T-helper 17 cell (primary cell): Measurements from ENCODE around the gene TMEM132D. TPM values are rescaled to one million over a fixed set of nuclear protein-coding genes. Genes with fewer than 3 reads are reported as not detected.

ENCODE experiments used
- ATAC-seq: fragments of 150-1000 bp; cut with Tn5 transposase; 2 replicates; pipeline ENCODE4 v1.10.0; 2021; ENCODE audit warnings: mild to moderate bottlenecking, moderate library complexity
- DNase-seq, 3 donors: peaks; one replicate each; pipeline versions ENCODE4 v3.0.0 to v3.0.0-alpha.2; 2020 to 2021
- H3K9me3 ChIP-seq: one replicate; pipeline ENCODE4 v1.7.0; 2013; ENCODE audit warnings: low read length, mild to moderate bottlenecking; ENCODE audit not compliant: control insufficient read depth, poor library complexity, severe bottlenecking
- H3K27ac Mint-ChIP-seq: one replicate; pipeline ENCODE4 v1.8.0; 2022; ENCODE audit warnings: mild to moderate bottlenecking, moderate library complexity, mixed read lengths
- H3K27me3 Mint-ChIP-seq: one replicate; pipeline ENCODE4 v1.8.0; 2022; ENCODE audit warnings: mixed read lengths
- H3K36me3 Mint-ChIP-seq: one replicate; pipeline ENCODE4 v1.8.0; 2022; ENCODE audit warnings: low read depth, mixed read lengths
- H3K4me1 Mint-ChIP-seq: one replicate; pipeline ENCODE4 v1.8.0; 2022; ENCODE audit warnings: mild to moderate bottlenecking, mixed read lengths
- H3K4me3 Mint-ChIP-seq: one replicate; pipeline ENCODE4 v1.8.0; 2022; ENCODE audit warnings: mild to moderate bottlenecking, moderate library complexity, mixed read lengths
- total RNA-seq, 4 donors: library from RNA in 2 of 4; stranded (reverse) in 2 of 4; gene quantifications; one replicate each; pipeline ENCODE4 v1.2.3 and lab custom pipeline; 2022 to 2026

Gene TMEM132D
- total RNA-seq, 2 donors from 2014 or later = not detected

GRCh38 chr12:129779033-129779432, 124.8 kb downstream of the TMEM132D start:
- H3K27ac Mint-ChIP-seq = no peak overlapping the region
- no peaks in the 10 kb centered on the region for H3K4me1 Mint-ChIP-seq
- no peak overlapping the region for H3K4me3 Mint-ChIP-seq
- H3K36me3 Mint-ChIP-seq = no peaks in the 10 kb centered on the region
- no peak for ATAC-seq
- no peaks in the 10 kb centered on the region for H3K27me3 Mint-ChIP-seq
- H3K9me3 ChIP-seq = no peaks in the 10 kb centered on the region
- no peak for DNase-seq

GRCh38 chr12:129776977-129777667, 126.7 kb downstream of the TMEM132D start:
- Mint-ChIP-seq H3K4me1 (no peaks in the 10 kb centered on the region), H3K4me3 (no peak overlapping the region), H3K36me3 (no peaks in the 10 kb centered on the region), H3K27ac (no peak overlapping the region), H3K27me3 (no peaks in the 10 kb centered on the region)
- DNase-seq = no peak
- ATAC-seq = no peak
- H3K9me3 ChIP-seq = no peaks in the 10 kb centered on the region

GRCh38 chr12:129772501-129773493, 131.0 kb downstream of the TMEM132D start:
- H3K4me3 Mint-ChIP-seq = no peak overlapping the region
- DNase-seq = no peak
- no peak overlapping the region for H3K27ac Mint-ChIP-seq
- H3K9me3 ChIP-seq = no peaks in the 10 kb centered on the region
- H3K36me3 Mint-ChIP-seq = no peaks in the 10 kb centered on the region
- ATAC-seq = no peak
- no peaks in the 10 kb centered on the region for H3K27me3 Mint-ChIP-seq
- no peaks in the 10 kb centered on the region for H3K4me1 Mint-ChIP-seq

- H3K27ac Mint-ChIP-seq = no peak overlapping the region
These were observed 132.6 kb downstream of the TMEM132D start for GRCh38 chr12:129771238-129771637.

GRCh38 chr12:129765719-129766118, 138.1 kb downstream of the TMEM132D start:
- ATAC-seq (no peak), DNase-seq (no peak)
- Mint-ChIP-seq H3K4me3 (no peak overlapping the region), H3K36me3 (no peaks in the 10 kb centered on the region), H3K27me3 (no peaks in the 10 kb centered on the region), H3K27ac (no peak overlapping the region), H3K4me1 (no peaks in the 10 kb centered on the region)
- H3K9me3 ChIP-seq = no peaks in the 10 kb centered on the region

More at GRCh38 chr12:129771238-129771637, 132.6 kb downstream of the TMEM132D start:
- H3K4me1 Mint-ChIP-seq = no peaks in the 10 kb centered on the region
- no peaks in the 10 kb centered on the region for H3K27me3 Mint-ChIP-seq
- no peaks in the 10 kb centered on the region for H3K9me3 ChIP-seq
- ATAC-seq = no peak
- H3K4me3 Mint-ChIP-seq = no peak overlapping the region
- no peaks in the 10 kb centered on the region for H3K36me3 Mint-ChIP-seq
- DNase-seq = no peak

GRCh38 chr12:129762436-129762835, 141.4 kb downstream of the TMEM132D start:
- Mint-ChIP-seq H3K36me3 (no peaks in the 10 kb centered on the region), H3K4me1 (no peaks in the 10 kb centered on the region), H3K4me3 (no peak overlapping the region), H3K27ac (no peak overlapping the region), H3K27me3 (no peaks in the 10 kb centered on the region)
- DNase-seq (no peak), ATAC-seq (no peak)
- H3K9me3 ChIP-seq = no peaks in the 10 kb centered on the region

- Mint-ChIP-seq H3K4me1 (no peaks in the 10 kb centered on the region), H3K4me3 (no peak overlapping the region), H3K27ac (no peak overlapping the region), H3K27me3 (no peaks in the 10 kb centered on the region), H3K36me3 (no peaks in the 10 kb centered on the region)
- ATAC-seq (no peak), DNase-seq (no peak)
- no peaks in the 10 kb centered on the region for H3K9me3 ChIP-seq
These were observed 150.2 kb downstream of the TMEM132D start for GRCh38 chr12:129753586-129753985.

GRCh38 chr12:129750421-129750820, 153.4 kb downstream of the TMEM132D start:
- Mint-ChIP-seq H3K27me3 (no peaks in the 10 kb centered on the region), H3K36me3 (no peaks in the 10 kb centered on the region), H3K27ac (no peak overlapping the region), H3K4me3 (no peak overlapping the region), H3K4me1 (no peaks in the 10 kb centered on the region)
- no peaks in the 10 kb centered on the region for H3K9me3 ChIP-seq
- DNase-seq = no peak
- no peak for ATAC-seq

- H3K9me3 ChIP-seq = no peaks in the 10 kb centered on the region
- Mint-ChIP-seq H3K27me3 (no peaks in the 10 kb centered on the region), H3K4me1 (no peaks in the 10 kb centered on the region), H3K36me3 (no peaks in the 10 kb centered on the region), H3K27ac (no peak overlapping the region), H3K4me3 (no peak overlapping the region)
- ATAC-seq (no peak), DNase-seq (no peak)
These were observed 157.5 kb downstream of the TMEM132D start for GRCh38 chr12:129746318-129746717.

GRCh38 chr12:129729170-129729569, 174.7 kb downstream of the TMEM132D start:
- no peak for ATAC-seq
- no peaks in the 10 kb centered on the region for H3K27me3 Mint-ChIP-seq
- H3K36me3 Mint-ChIP-seq = no peaks in the 10 kb centered on the region
- no peak overlapping the region for H3K27ac Mint-ChIP-seq
- no peak overlapping the region for H3K4me3 Mint-ChIP-seq
- DNase-seq = no peak
- H3K4me1 Mint-ChIP-seq = no peaks in the 10 kb centered on the region
- no peaks in the 10 kb centered on the region for H3K9me3 ChIP-seq

- H3K4me1 Mint-ChIP-seq = no peaks in the 10 kb centered on the region
- DNase-seq (no peak), ATAC-seq (no peak)
- no peaks in the 10 kb centered on the region for H3K27me3 Mint-ChIP-seq
- H3K4me3 Mint-ChIP-seq = no peak overlapping the region
- H3K9me3 ChIP-seq = no peaks in the 10 kb centered on the region
- no peaks in the 10 kb centered on the region for H3K36me3 Mint-ChIP-seq
- no peak overlapping the region for H3K27ac Mint-ChIP-seq
These were observed 176.7 kb downstream of the TMEM132D start for GRCh38 chr12:129727100-129727499.

GRCh38 chr12:129723260-129723659, 180.6 kb downstream of the TMEM132D start:
- ATAC-seq (no peak), DNase-seq (no peak)
- Mint-ChIP-seq H3K27ac (no peak overlapping the region), H3K27me3 (no peaks in the 10 kb centered on the region), H3K4me1 (no peaks in the 10 kb centered on the region), H3K4me3 (no peak overlapping the region), H3K36me3 (no peaks in the 10 kb centered on the region)
- no peaks in the 10 kb centered on the region for H3K9me3 ChIP-seq

GRCh38 chr12:129720618-129721017, 183.2 kb downstream of the TMEM132D start:
- H3K27me3 Mint-ChIP-seq = no peaks in the 10 kb centered on the region
- no peak overlapping the region for H3K4me3 Mint-ChIP-seq
- DNase-seq (no peak), ATAC-seq (no peak)
- no peak overlapping the region for H3K27ac Mint-ChIP-seq
- H3K9me3 ChIP-seq = no peaks in the 10 kb centered on the region
- H3K36me3 Mint-ChIP-seq = no peaks in the 10 kb centered on the region
- H3K4me1 Mint-ChIP-seq = no peaks in the 10 kb centered on the region
